Stimulated activated naive CD8-positive, alpha-beta T cell treated with anti-CD3 and anti-CD28 coated beads, Interleukin-15, amount 100 ng/mL, for 72 hours (primary cell): ENCODE measurements around the gene GLO1.

Experiments used
- ATAC-seq: fragments of 150-1000 bp; cut with Tn5 transposase; 2 replicates; pipeline ENCODE4 v1.10.0; 2021; ENCODE audit warnings: mild to moderate bottlenecking, moderate library complexity
- DNase-seq, 2 donors: peaks; one replicate each; pipeline ENCODE4 v3.0.0; 2021 to 2022
- H3K27ac Mint-ChIP-seq, 2 donors: one replicate each; pipeline ENCODE4 v1.8.0; 2022; ENCODE audit warnings: mild to moderate bottlenecking in 2 of 2, mixed read lengths in 2 of 2, moderate library complexity in 2 of 2
- H3K27me3 Mint-ChIP-seq: one replicate; pipeline ENCODE4 v1.8.0; 2022; ENCODE audit warnings: mixed read lengths
- H3K4me1 Mint-ChIP-seq: one replicate; pipeline ENCODE4 v1.8.0; 2022; ENCODE audit warnings: mild to moderate bottlenecking, mixed read lengths
- H3K4me3 Mint-ChIP-seq, 2 donors: one replicate each; pipeline ENCODE4 v1.8.0; 2022; ENCODE audit warnings: mild to moderate bottlenecking in 2 of 2, mixed read lengths in 2 of 2, moderate library complexity in 1 of 2
- H3K9me3 Mint-ChIP-seq, 2 donors: one replicate each; pipeline ENCODE4 v1.8.0; 2022; ENCODE audit warnings: mixed read lengths in 2 of 2

Gene GLO1

DNA sequence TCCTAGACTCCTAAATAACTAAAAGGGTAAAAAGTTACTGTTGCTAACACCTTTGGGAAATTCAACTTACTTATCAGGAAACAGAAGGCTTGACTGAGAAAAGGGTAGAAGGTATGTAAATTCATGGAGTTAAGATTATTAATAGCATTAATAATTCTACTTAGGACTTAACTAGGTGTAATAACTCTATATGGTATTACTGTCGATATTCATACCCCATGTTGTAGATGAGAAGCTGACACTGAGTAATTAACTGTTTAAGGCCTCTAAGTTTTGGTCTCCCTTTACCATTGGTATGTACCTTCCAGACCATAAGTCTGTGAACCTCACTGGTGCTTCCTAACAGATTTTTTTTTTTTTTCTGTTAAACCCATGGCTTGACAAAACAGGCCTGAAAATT, 15.4 kb downstream of the GLO1 start:
- DNase-seq (no peak), ATAC-seq (no peak)
- no peak overlapping the region for H3K4me3 Mint-ChIP-seq
- H3K27ac Mint-ChIP-seq = no peak overlapping the region
- H3K9me3 Mint-ChIP-seq = no peaks in the 10 kb centered on the region
- H3K4me1 Mint-ChIP-seq = peaks cover 12% of the 10 kb centered on the region
- H3K27me3 Mint-ChIP-seq = no peaks in the 10 kb centered on the region

DNA sequence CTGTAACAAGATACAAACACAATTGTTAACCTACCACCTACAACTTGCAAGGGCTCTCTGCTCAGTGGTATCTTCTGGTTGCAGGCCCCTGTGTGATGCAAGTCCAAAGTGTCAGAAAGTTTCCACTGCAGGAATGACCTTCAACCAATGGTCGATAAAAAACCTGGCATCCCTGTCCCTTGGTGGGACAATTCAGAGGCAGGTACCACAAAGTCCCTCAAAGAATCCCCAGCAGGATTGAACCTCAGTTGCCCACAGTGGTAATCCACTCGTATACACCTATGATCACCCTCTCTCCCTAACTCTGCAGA, 15.9 kb downstream of the GLO1 start:
- Mint-ChIP-seq H3K9me3 (no peaks in the 10 kb centered on the region), H3K27ac (peak overlapping the region in 1 of 2 donors; percentile 2), H3K4me3 (no peak overlapping the region), H3K4me1 (peaks cover 12% of the 10 kb centered on the region), H3K27me3 (no peaks in the 10 kb centered on the region)
- ATAC-seq (no peak), DNase-seq (no peak)

DNA sequence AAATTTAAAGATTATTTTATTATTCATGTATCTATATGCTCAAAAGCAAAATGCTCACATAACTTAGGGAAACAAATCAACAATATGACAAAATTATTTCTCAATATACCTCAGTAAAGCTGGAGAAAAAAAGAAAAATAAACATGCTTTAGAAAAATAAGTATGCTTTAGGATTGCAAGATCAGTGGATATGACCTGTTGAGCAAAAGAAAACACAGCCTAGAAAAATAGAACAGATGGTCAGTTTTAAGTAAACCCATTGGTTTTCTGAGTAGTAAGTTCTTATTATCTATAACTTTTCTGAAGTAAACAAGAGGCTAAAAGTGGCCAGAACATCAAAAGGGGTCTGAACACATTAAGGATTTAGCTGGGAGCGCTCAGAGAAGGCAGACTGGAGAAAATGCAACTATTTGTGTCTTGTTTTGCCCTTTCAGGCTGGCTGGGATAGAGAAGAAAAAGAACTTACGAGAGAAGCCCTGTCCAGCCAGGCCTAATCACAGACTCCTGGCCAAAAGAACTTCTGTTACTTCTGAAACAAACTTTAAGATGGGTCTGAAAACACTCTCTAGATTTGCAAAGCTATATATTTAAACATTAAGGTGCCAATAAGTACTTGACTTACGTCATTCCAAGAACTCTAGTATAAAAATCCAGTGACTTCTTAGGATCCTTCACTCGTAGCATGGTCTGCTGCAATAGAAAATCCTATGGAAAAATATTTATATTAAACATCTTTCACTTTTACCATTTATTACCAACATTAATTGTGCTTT, 16.5 kb downstream of the GLO1 start:
- H3K27ac Mint-ChIP-seq = no peak overlapping the region
- H3K9me3 Mint-ChIP-seq = no peaks in the 10 kb centered on the region
- no peaks in the 10 kb centered on the region for H3K27me3 Mint-ChIP-seq
- H3K4me1 Mint-ChIP-seq = peaks cover 12% of the 10 kb centered on the region
- no peak overlapping the region for H3K4me3 Mint-ChIP-seq
- no peak for DNase-seq
- no peak for ATAC-seq

DNA sequence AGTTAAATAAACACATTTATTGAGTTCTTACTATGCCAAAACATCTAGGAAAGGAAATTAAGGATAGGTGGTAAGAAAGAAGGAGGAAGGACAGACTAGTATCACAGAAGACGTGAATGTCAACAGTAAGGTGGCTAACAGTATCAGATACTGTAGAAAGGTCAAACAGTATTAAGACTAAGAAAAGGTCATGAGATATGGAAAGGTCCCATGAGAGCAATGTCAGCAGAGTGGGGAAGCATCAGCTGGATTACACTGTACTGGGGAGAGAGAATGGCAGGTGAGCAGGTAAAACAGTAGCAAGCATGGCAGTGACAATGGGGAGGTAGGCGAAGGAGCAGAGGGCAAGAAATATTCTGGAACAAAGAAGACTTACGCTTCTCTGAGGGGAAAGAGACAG, 18.0 kb downstream of the GLO1 start:
- H3K27ac Mint-ChIP-seq = peak overlapping the region in 1 of 2 donors; percentile 9
- H3K4me1 Mint-ChIP-seq = peaks cover 12% of the 10 kb centered on the region
- ATAC-seq (no peak), DNase-seq (no peak)
- H3K4me3 Mint-ChIP-seq = no peak overlapping the region
- no peaks in the 10 kb centered on the region for H3K27me3 Mint-ChIP-seq
- no peaks in the 10 kb centered on the region for H3K9me3 Mint-ChIP-seq

DNA sequence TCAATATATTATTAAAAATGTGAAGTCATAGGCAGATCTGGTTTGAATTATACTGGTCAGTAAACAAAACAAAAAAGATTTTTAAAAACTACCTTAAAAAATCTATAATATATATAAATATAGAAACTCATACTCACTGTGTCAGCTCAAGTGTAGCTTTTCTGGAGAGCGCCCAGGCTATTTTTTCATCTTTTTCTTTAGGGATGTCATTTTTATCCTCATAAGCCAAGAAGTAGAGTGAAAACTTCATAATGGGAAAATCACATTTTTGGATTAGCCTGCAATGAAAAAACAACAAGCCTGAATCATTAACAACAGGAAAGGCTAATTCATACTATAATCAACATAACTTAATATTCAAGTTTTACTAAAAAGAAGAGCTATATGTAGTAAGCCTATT, 18.7 kb downstream of the GLO1 start:
- no peaks in the 10 kb centered on the region for H3K9me3 Mint-ChIP-seq
- H3K27me3 Mint-ChIP-seq = no peaks in the 10 kb centered on the region
- ATAC-seq = no peak
- no peak overlapping the region for H3K4me3 Mint-ChIP-seq
- DNase-seq = no peak
- H3K4me1 Mint-ChIP-seq = peaks cover 12% of the 10 kb centered on the region
- no peak overlapping the region for H3K27ac Mint-ChIP-seq

DNA sequence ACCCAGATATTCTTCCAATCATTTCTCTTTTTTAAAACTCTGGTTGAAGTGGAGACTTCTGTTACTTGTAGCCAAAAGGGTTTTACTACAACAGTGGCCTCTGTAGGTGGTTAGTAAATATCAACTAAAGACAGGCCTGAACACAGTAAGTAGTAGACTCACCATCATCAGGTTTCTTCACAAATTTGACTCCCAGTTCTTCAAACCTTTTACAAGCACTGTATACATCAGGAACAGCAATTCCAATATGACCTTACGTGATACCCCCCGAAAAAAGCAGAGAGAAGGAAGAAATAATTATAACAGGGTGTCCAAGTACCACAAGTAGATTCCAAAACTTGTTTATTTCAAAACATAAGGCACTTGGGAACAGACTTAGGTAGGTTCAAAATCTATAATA, 21.1 kb downstream of the GLO1 start:
- H3K27ac Mint-ChIP-seq = no peak overlapping the region
- no peaks in the 10 kb centered on the region for H3K9me3 Mint-ChIP-seq
- H3K4me3 Mint-ChIP-seq = no peak overlapping the region
- no peaks in the 10 kb centered on the region for H3K27me3 Mint-ChIP-seq
- H3K4me1 Mint-ChIP-seq = peaks cover 11% of the 10 kb centered on the region
- DNase-seq (no peak), ATAC-seq (no peak)

DNA sequence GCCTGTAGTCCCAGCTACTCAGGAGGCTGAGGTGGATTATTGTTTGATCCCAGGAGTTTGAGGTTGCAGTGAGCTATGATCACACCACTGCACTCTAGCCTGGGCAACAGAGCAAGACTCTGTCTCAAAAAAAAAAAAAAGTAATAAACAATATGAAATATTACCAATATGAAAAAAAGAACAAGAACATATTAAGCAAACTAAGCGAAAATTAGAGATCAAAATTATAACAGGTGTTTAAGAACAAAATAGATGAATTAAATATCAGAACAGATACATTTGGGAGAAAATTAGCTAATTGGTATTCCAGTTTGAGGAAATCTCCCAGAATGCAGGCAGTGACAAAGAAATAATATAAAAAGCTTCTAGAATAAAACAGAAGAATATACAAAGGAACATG, 23.3 kb downstream of the GLO1 start:
- ATAC-seq = no peak
- no peak for DNase-seq
- peaks cover 19% of the 10 kb centered on the region for H3K4me1 Mint-ChIP-seq
- H3K9me3 Mint-ChIP-seq = peaks cover 0 to 4% of the 10 kb centered on the region in 2 donors
- H3K27ac Mint-ChIP-seq = no peak overlapping the region
- no peak overlapping the region for H3K4me3 Mint-ChIP-seq
- H3K27me3 Mint-ChIP-seq = no peaks in the 10 kb centered on the region

DNA sequence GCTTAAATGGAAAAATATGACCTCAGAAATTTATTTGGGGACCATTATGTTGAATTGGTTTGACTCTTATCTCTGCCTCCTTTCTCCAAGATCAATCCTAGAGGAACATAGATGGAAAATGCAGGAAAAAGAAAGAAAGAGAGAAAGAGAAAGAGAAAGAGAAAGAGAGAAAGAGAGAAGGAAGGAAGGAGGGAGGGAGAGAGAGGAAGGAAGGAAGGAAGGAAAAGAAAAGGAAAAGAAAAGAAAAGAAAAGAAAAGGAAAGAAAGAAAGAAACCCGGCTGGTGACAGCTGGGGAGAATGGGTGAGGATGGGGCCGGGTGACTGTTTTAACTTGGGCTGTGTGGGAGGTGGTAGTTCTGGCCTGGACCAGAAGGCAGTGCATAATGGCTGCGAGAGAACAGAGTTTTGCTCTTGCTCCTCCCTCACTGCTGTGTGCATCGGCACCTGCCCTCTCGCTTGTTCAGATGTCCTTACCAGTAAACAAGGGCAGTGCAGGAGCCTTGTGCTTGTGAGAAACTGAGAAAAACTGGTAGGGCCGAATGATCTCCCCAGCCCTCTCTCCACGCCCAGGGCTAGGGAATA, 24.7 kb downstream of the GLO1 start:
- peaks cover 33% of the 10 kb centered on the region for H3K4me1 Mint-ChIP-seq
- peak overlapping the region in 1 of 2 donors; percentile 42 for H3K27ac Mint-ChIP-seq
- H3K27me3 Mint-ChIP-seq = no peaks in the 10 kb centered on the region
- H3K9me3 Mint-ChIP-seq = peaks cover 0 to 7% of the 10 kb centered on the region in 2 donors
- ATAC-seq (no peak), DNase-seq (no peak)
- H3K4me3 Mint-ChIP-seq = no peak overlapping the region

DNA sequence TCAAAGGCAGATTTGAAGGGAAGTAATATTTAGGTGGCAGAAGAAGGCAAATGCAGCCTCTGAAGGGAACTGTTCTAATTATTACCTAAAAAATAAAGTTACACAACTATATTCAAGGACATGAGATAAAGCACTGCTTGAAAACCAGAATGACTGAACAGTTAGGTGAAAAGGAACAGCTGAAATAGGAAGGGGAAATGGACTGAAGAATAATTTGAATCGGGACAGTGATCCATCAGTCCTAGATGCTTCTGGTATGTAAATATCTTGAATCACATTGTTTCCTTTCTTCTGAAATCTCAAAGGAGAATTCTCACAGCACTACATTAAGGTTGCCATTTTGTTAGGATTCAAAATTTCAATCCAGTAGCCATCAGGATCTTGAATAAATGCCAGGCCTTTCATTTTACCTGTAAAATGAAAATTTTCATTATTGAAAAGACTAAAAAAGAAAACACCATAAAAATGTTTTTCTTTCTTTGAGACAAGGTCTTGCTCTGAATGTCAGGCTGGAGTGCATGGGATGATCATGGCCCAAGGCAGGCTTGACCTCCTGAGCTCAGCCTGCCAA, 25.9 kb downstream of the GLO1 start:
- Mint-ChIP-seq H3K9me3 (peaks cover 0 to 7% of the 10 kb centered on the region in 2 donors), H3K27me3 (no peaks in the 10 kb centered on the region), H3K27ac (peak overlapping the region; percentile 66 to 76), H3K4me1 (peaks cover 39% of the 10 kb centered on the region), H3K4me3 (no peak overlapping the region)
- DNase-seq = no peak
- no peak for ATAC-seq

DNA sequence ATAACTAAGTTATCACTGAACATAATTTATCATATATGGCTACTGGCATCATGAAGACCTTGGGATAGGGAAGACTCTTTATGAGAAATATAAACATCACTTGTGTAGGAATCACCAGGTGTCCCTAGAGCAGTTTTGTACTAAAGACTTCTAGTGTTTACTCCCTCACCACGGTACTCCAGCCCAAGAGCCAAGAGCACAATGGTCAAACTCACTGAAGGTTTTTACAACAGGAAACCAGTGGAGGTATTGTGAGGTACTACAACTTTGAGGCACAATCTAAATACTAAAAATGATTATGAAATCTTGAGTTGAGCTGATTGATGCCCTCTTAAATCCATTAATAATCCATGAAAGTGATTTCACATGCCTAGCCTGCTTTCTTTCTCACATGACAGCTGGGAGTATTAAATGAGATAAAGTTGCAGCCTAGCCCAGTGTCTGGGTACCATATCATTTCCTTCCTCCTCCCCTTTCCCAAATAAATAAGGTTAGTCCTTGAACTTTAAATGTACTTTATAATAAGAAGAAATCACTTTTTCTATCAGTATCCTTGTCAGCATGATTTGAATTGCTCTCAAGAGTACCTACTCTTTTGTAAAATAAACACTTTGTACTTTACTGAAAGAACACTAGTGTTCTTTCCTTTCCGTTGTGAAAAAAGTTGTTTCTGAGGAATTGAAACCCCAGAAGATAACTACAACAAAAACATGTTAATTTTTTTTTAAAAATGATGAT, 26.5 kb downstream of the GLO1 start:
- DNase-seq (no peak), ATAC-seq (no peak)
- H3K4me3 Mint-ChIP-seq = no peak overlapping the region
- H3K9me3 Mint-ChIP-seq = peaks cover 0 to 7% of the 10 kb centered on the region in 2 donors
- H3K4me1 Mint-ChIP-seq = peaks cover 42% of the 10 kb centered on the region
- no peaks in the 10 kb centered on the region for H3K27me3 Mint-ChIP-seq
- H3K27ac Mint-ChIP-seq = peak overlapping the region; percentile 66 to 76

DNA sequence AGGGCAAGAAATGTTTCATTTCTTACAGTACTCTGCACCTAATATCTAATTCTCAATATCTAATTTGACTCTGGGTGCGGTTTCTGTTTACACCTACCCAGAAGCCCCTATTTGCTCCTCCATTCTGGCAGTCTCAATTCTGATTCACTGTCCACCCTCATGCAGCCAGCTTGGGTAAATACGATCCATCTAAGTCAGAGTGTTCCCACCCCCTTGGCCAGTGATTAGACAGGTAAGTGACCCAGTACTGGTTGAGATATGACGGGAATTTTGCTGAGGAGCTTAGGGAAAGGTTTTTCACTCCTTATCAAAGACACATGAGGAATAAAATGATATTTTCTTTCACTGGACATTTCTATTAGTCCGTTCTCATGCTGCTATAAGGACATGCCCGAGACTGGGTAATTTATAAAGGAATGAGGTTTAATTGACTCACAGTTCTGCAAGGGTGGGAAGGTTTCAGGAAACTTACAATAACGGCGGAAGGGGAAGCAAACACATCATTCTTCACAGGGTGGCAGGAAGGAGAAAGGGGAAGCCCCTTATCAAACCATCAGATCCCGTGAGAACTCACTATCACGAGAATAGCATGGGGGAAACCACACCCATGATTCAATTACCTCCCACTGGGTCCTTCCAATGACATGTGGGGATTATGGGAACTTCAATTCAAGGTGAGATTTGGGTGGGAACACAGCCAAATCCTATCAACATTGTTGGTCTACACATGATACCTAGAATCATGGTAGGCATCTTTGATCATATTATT, 29.4 kb downstream of the GLO1 start:
- Mint-ChIP-seq H3K27ac (peak overlapping the region in 1 of 2 donors; percentile 41), H3K4me3 (peak overlapping the region; percentile 29 to 32), H3K27me3 (no peaks in the 10 kb centered on the region), H3K4me1 (peaks cover 41% of the 10 kb centered on the region), H3K9me3 (peaks cover 0 to 7% of the 10 kb centered on the region in 2 donors)
- ATAC-seq = no peak
- DNase-seq = no peak

DNA sequence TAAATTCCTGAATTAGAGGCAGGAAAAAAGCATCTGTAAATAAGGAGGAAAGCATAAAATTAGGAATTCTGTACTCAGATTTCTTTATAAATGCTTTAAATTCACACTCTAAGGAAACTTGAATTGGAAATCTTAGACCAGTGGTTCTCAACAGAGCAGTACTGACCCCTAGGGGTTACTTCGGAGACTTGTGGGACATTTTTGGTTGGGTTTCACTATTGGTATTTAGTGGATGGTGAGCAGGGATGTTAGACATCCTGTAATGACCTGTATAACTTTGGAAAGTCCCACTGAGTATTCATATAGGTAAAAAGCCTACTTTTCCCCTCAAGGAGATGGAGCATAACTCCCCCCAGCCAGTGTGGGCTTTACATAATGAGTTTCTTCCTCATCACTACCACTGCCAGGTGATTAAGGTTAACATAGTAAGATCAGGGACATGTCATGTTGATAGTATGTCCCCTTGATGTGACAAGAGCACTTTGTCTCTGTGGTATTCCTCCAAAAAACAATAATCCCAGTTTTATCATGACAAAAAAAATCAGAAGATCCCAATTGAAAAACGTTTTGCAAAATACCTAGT, 31.0 kb downstream of the GLO1 start:
- DNase-seq (peak; percentile 21 to 46), ATAC-seq (peak; percentile 97)
- Mint-ChIP-seq H3K27me3 (no peaks in the 10 kb centered on the region), H3K4me3 (peak overlapping the region in 1 of 2 donors; percentile 0), H3K9me3 (peaks cover 0 to 7% of the 10 kb centered on the region in 2 donors), H3K27ac (no peak overlapping the region), H3K4me1 (peaks cover 31% of the 10 kb centered on the region)

DNA sequence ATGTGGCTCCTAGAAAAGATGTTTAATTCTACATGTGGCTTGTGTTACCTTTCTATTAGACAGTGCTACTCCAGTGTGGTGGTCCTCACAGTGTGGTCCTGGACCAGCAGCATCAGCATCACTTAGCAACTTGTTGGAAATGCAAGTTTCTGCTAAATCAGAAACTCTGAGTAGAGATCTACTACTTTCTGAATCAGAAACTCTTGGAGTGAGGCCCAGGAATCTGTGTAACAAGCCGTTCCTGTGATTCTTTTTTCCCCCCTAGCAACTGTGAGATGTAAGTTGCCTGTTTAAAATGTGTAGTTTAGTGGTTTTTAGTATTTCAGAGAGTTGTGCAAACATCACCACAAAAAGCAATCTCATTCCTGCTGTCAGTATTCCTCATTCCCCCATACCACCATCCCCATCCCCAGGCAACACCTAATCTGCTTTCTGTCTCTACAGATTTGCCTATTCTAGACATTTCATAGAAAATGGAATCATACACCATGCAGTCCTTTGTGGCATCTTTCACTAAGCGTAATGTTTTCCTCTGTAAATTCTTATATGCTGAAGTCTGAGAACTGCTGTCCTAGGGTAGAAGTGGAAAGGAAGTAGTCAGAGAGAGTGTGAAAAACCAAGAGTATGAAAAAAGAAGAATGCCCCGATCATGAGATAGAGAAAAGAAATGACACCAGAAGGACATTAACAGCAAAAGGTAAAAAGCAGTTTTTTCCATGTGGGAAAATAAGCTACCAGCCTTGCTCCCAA, 44.4 kb downstream of the GLO1 start:
- ATAC-seq (no peak), DNase-seq (no peak)
- Mint-ChIP-seq H3K27me3 (no peaks in the 10 kb centered on the region), H3K9me3 (no peaks in the 10 kb centered on the region), H3K27ac (no peak overlapping the region), H3K4me1 (no peaks in the 10 kb centered on the region), H3K4me3 (no peak overlapping the region)

DNA sequence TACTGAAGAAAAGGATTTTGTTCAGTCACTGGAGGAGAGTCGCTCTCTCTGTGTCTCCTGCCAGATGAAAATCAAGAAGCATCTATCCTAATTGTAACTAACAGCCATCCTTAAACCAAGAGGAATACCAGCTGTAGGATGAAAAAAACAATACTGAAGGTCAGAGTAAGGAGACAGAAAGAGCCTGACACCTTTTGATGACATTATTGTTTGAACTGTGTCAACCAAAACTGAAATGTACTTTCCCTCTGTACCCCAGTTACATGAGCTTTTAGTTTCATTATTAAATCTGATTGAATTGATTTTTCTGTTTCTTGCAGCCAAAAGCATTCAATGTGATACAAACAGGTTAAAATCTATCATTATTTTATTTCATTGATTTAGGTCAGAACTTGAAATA, 46.0 kb downstream of the GLO1 start:
- peak overlapping the region in 1 of 2 donors; percentile 78 for H3K27ac Mint-ChIP-seq

More for the DNA sequence above, 46.0 kb downstream of the GLO1 start:
- H3K4me1 Mint-ChIP-seq = no peaks in the 10 kb centered on the region
- no peak for ATAC-seq
- H3K4me3 Mint-ChIP-seq = no peak overlapping the region
- no peak for DNase-seq
- H3K27me3 Mint-ChIP-seq = no peaks in the 10 kb centered on the region
- H3K9me3 Mint-ChIP-seq = no peaks in the 10 kb centered on the region
